Activated CD4-positive, alpha-beta T cell treated with anti-CD3 and anti-CD28 coated beads, Interleukin-2, amount 10 ng/mL, durations not matched to agents 24 days and 14 days (primary cell): ENCODE results near the gene ARHGEF10L. TPM values are rescaled to one million over a fixed set of nuclear protein-coding genes. Genes with fewer than 3 reads are reported as not detected.

ENCODE experiments used
- DNase-seq: peaks from one replicate; pipeline ENCODE4 v3.0.0; 2022
- H3K27ac Mint-ChIP-seq: one replicate; pipeline ENCODE4 v1.8.0; 2022; ENCODE audit warnings: mild to moderate bottlenecking, mixed read lengths
- H3K27me3 Mint-ChIP-seq: one replicate; pipeline ENCODE4 v1.8.0; 2022; ENCODE audit warnings: mixed read lengths
- H3K36me3 Mint-ChIP-seq: one replicate; pipeline ENCODE4 v1.8.0; 2022; ENCODE audit warnings: low read depth, mild to moderate bottlenecking, mixed read lengths
- H3K4me1 Mint-ChIP-seq: one replicate; pipeline ENCODE4 v1.8.0; 2021; ENCODE audit warnings: mixed read lengths
- H3K4me3 Mint-ChIP-seq: one replicate; pipeline ENCODE4 v1.8.0; 2022; ENCODE audit warnings: mild to moderate bottlenecking, moderate library complexity, mixed read lengths
- H3K9me3 Mint-ChIP-seq: one replicate; pipeline ENCODE4 v1.8.0; 2021; ENCODE audit warnings: mixed read lengths
- intact Hi-C: fragments of 100-400 bp; cut with micrococcal nuclease; formaldehyde crosslinking; loops from one replicate; pipeline ENCODE4 v1.15.1; 2023
- total RNA-seq: library from RNA; stranded (reverse); gene quantifications from 2 replicates; pipeline ENCODE4 v1.2.3, GENCODE V29; 2022

The ARHGEF10L gene
- total RNA-seq, 1 donor from 2014 or later: not detected

DNA sequence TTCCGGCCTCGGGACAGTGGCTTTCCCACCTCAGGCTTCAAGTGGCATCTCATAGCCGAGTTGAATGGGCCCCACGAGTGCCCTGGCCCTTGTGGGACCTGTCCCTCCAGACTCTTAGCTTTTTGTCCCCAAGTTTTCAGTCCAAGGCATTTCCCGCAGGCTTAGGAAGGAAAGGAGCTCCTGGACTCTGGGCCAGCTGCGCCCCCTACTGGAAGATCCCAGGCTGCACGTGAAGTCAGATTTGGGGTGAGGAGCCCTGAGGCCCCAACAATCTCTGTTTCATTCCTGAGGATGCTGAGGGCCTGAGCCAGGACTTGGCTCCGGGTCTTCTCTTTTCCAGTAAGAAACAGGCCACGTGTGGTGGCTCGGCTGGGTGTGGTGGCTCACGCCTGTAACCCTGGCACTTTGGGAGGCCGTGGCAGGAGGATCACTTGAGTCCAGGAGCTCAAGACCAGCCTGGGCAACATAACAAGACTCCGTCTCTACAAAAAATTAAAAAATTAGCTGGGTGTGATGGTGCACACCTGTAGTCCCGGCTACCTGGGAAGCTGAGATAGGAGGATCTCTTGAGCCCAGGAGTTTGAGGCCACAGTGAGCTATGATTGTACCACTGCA, 67.4 kb downstream of the ARHGEF10L start:
- Mint-ChIP-seq H3K36me3 (no peaks in the 10 kb centered on the region), H3K4me1 (no peaks in the 10 kb centered on the region), H3K4me3 (no peak overlapping the region), H3K27me3 (no peaks in the 10 kb centered on the region), H3K9me3 (no peaks in the 10 kb centered on the region), H3K27ac (no peak overlapping the region)
- intact Hi-C loops: loop anchor here (2.0 kb wide), 1 partner anchor 112 kb away; no protein-coding TSS in a partner anchor
- DNase-seq: peak; percentile 82

DNA sequence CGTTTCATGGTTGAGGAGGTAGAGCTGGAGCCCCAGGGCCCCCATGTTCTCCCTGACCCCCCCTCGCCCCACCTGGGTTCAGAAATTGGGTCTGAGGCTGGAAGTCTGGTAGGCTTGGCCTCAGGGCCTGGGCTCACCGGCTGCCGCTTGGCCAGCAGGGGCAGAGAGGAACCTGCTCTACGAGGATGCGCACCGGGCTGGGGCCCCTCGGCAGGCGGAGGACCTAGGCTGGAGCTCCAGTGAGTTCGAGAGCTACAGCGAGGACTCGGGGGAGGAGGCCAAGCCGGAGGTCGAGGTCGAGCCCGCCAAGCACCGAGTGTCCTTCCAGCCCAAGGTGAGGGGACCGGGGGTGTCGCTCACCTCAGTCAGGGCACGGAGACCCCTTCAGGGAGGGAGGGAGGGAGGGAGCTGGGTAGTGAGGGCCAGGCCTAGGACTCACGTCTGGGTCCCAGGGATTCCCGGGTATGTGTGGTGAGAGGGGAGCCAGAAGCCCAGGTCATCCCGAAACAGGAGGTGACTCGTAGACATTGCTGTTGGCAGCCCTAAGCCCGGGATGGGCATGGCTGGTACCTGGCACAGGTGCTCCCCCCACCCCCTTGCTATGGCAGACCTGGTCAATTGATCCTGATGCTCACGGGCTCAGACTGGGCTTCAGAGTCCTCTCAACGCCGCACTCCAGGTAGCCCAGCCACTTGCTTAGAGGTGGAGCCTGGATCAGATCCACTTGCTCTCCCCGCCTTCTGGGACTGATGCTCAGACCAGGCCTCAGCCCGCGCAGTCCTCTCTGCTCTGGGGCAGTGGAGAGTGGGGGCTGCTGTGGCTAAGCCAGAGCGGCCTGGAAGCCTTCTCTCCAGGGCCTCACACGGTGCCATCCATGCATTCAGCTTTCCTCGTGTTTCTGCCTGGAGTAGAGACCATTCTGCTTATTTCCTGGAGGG, 68.4 kb downstream of the ARHGEF10L start:
- Mint-ChIP-seq H3K27ac (no peak overlapping the region), H3K9me3 (no peaks in the 10 kb centered on the region), H3K4me1 (no peaks in the 10 kb centered on the region), H3K4me3 (no peak overlapping the region), H3K36me3 (no peaks in the 10 kb centered on the region), H3K27me3 (no peaks in the 10 kb centered on the region)
- no peak for DNase-seq
- intact Hi-C loops: loop anchor here (2.0 kb wide), 1 partner anchor 113 kb away; no protein-coding TSS in a partner anchor

DNA sequence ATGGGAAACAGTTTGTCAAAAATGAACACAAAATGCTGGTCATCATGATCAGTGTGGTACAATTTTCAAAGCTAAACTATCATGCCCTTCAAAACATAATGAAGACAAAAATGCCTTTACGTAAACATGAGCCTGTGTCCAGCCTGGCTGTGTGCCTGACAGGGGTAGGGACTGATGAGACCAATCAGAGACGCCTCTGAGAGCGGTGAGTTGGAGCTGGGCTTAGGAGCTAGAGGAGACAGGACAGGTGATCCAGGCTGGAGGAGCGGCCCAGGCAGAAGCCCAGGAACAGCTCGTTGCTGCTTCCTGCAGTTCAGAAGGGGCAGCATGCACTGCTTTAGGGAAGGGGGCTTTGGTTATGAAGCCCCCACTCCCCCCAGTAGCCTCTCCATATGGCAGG, 70.0 kb downstream of the ARHGEF10L start:
- no peak overlapping the region for H3K27ac Mint-ChIP-seq
- no peaks in the 10 kb centered on the region for H3K36me3 Mint-ChIP-seq
- no peaks in the 10 kb centered on the region for H3K9me3 Mint-ChIP-seq
- H3K4me3 Mint-ChIP-seq: no peak overlapping the region
- H3K4me1 Mint-ChIP-seq: no peaks in the 10 kb centered on the region
- intact Hi-C loops: no loop called here
- no peak for DNase-seq
- H3K27me3 Mint-ChIP-seq: no peaks in the 10 kb centered on the region

DNA sequence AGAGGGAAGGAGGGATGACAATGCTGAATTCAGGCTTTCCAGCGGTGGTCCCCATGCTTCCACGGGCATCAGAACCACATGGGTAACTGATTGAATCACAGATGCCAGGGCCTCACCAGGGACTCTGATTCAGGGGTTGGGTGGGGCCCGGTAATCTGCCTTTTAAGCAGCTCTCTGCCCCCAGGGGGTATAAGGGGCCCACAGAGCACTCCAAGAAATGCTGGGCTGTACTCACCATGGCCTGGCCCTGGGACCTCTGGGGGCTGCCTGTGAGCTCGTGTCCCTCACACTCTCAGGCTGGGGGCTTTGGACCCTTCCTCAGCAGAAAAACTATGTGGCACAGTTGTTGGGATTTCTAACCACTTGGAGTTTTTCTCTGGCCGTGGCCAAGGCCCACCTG, 70.6 kb downstream of the ARHGEF10L start:
- Mint-ChIP-seq H3K27ac (no peak overlapping the region), H3K4me3 (no peak overlapping the region), H3K4me1 (no peaks in the 10 kb centered on the region), H3K36me3 (no peaks in the 10 kb centered on the region), H3K9me3 (no peaks in the 10 kb centered on the region), H3K27me3 (no peaks in the 10 kb centered on the region)
- no peak for DNase-seq
- intact Hi-C loops: no loop called here

GRCh38 chr1:17610713-17611112, 71.2 kb downstream of the ARHGEF10L start:
- DNase-seq: no peak
- no peaks in the 10 kb centered on the region for H3K27me3 Mint-ChIP-seq
- no peaks in the 10 kb centered on the region for H3K9me3 Mint-ChIP-seq
- H3K36me3 Mint-ChIP-seq: no peaks in the 10 kb centered on the region
- no peaks in the 10 kb centered on the region for H3K4me1 Mint-ChIP-seq
- H3K4me3 Mint-ChIP-seq: no peak overlapping the region
- no peak overlapping the region for H3K27ac Mint-ChIP-seq
- intact Hi-C loops: no loop called here

GRCh38 chr1:17611991-17612390, 72.5 kb downstream of the ARHGEF10L start:
- Mint-ChIP-seq H3K4me1 (no peaks in the 10 kb centered on the region), H3K27me3 (no peaks in the 10 kb centered on the region), H3K4me3 (no peak overlapping the region), H3K9me3 (no peaks in the 10 kb centered on the region), H3K27ac (no peak overlapping the region), H3K36me3 (no peaks in the 10 kb centered on the region)
- no peak for DNase-seq
- intact Hi-C loops: no loop called here

DNA sequence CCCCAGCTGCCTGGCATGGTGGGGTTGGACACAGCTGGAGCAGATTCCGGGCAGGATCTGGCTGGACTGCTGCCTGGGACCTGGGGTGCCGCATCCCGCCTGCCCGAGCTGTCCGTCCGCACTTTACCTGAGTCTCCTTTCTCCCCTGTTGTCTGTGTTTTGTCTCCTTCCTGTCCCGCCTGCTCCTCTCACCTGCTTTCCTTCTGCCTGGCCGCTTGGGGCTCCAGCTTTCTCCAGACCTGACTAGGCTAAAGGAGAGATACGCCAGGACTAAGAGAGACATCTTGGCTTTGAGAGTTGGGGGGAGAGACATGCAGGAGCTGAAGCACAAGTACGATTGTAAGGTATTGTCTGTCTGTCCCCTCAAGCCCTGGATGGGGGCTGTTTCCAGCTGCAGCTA, 73.3 kb downstream of the ARHGEF10L start:
- H3K27me3 Mint-ChIP-seq: no peaks in the 10 kb centered on the region
- no peak for DNase-seq
- intact Hi-C loops: no loop called here
- H3K27ac Mint-ChIP-seq: no peak overlapping the region
- H3K4me3 Mint-ChIP-seq: no peak overlapping the region
- no peaks in the 10 kb centered on the region for H3K9me3 Mint-ChIP-seq
- H3K4me1 Mint-ChIP-seq: no peaks in the 10 kb centered on the region
- H3K36me3 Mint-ChIP-seq: no peaks in the 10 kb centered on the region

- intact Hi-C loops: no loop called here
- DNase-seq: no peak
- H3K9me3 Mint-ChIP-seq: no peaks in the 10 kb centered on the region
- no peak overlapping the region for H3K4me3 Mint-ChIP-seq
- H3K27ac Mint-ChIP-seq: no peak overlapping the region
- no peaks in the 10 kb centered on the region for H3K36me3 Mint-ChIP-seq
- H3K27me3 Mint-ChIP-seq: no peaks in the 10 kb centered on the region
- H3K4me1 Mint-ChIP-seq: no peaks in the 10 kb centered on the region
Measured at GRCh38 chr1:17614586-17614985, 75.1 kb downstream of the ARHGEF10L start.

DNA sequence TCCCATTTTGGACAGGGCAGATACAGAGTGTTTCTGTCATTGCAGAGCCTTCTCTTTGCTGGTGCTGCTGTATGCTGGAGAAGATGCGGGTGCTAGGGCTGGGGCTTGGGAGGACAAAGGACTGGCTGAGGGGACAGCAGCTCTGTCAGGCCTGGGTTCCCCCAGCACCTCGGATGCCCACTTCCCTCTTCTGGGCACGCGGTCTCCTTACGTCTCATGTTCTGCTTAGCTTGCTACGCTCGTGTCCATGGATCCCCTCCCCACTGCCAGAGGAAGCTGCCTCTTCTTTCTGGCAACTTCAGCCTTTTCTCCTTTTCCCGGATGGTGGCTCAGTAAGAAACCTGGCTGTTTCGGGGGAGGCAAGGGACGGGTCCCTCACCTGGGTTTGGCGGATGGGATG, 75.7 kb downstream of the ARHGEF10L start:
- Mint-ChIP-seq H3K9me3 (no peaks in the 10 kb centered on the region), H3K27ac (no peak overlapping the region), H3K36me3 (no peaks in the 10 kb centered on the region), H3K4me3 (no peak overlapping the region), H3K4me1 (no peaks in the 10 kb centered on the region), H3K27me3 (no peaks in the 10 kb centered on the region)
- DNase-seq: no peak
- intact Hi-C loops: no loop called here

DNA sequence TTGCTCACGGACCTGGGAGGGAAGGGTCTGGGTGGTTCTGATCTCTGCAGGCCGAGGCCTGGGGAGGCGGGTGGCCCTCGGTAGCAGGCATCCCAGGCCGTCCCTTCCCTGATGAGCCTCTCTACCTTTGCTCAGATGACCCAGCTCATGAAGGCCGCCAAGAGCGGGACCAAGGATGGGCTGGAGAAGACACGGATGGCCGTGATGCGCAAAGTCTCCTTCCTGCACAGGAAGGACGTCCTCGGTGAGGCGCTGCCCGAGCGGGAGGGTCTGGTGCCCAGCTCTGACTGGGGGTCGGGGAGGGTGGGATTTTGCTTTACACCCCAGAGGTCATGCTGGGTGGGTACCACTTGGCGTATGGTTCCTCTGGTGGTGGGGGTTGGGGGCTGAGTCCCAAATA, 76.5 kb downstream of the ARHGEF10L start:
- Mint-ChIP-seq H3K4me1 (no peaks in the 10 kb centered on the region), H3K27ac (no peak overlapping the region), H3K27me3 (no peaks in the 10 kb centered on the region), H3K36me3 (no peaks in the 10 kb centered on the region), H3K4me3 (no peak overlapping the region), H3K9me3 (no peaks in the 10 kb centered on the region)
- intact Hi-C loops: no loop called here
- no peak for DNase-seq

- H3K4me3 Mint-ChIP-seq: no peak overlapping the region
- H3K9me3 Mint-ChIP-seq: no peaks in the 10 kb centered on the region
- no peak overlapping the region for H3K27ac Mint-ChIP-seq
- H3K36me3 Mint-ChIP-seq: no peaks in the 10 kb centered on the region
- intact Hi-C loops: no loop called here
- no peaks in the 10 kb centered on the region for H3K4me1 Mint-ChIP-seq
- no peaks in the 10 kb centered on the region for H3K27me3 Mint-ChIP-seq
- no peak for DNase-seq
Measured at GRCh38 chr1:17616731-17617279, 77.3 kb downstream of the ARHGEF10L start.

GRCh38 chr1:17617787-17618557, 78.5 kb downstream of the ARHGEF10L start:
- Mint-ChIP-seq H3K27ac (no peak overlapping the region), H3K4me1 (no peaks in the 10 kb centered on the region), H3K36me3 (no peaks in the 10 kb centered on the region), H3K4me3 (no peak overlapping the region), H3K9me3 (no peaks in the 10 kb centered on the region), H3K27me3 (no peaks in the 10 kb centered on the region)
- intact Hi-C loops: no loop called here
- DNase-seq: no peak

- H3K27ac Mint-ChIP-seq: no peak overlapping the region
- no peaks in the 10 kb centered on the region for H3K4me1 Mint-ChIP-seq
- no peaks in the 10 kb centered on the region for H3K9me3 Mint-ChIP-seq
- no peaks in the 10 kb centered on the region for H3K36me3 Mint-ChIP-seq
- DNase-seq: no peak
- intact Hi-C loops: no loop called here
- no peaks in the 10 kb centered on the region for H3K27me3 Mint-ChIP-seq
- H3K4me3 Mint-ChIP-seq: no peak overlapping the region
Measured at GRCh38 chr1:17618558-17619247, 79.2 kb downstream of the ARHGEF10L start.
